GM18873 (cell line): Measurements from ENCODE around the gene TBCCD1.
"Not testable (repeated sequence)": the region's sequence is repeated elsewhere in the genome, so short reads cannot be mapped to it uniquely, and the experiment has no call there.

Source experiments
- ATAC-seq: cut with Tn5 transposase; IDR thresholded peaks from one replicate; pipeline ENCODE4 v1.9.1; 2021; ENCODE audit warnings: mild to moderate bottlenecking, moderate library complexity, moderate number of reproducible peaks; ENCODE audit not compliant: unreplicated experiment, low FRiP score

The TBCCD1 gene

GRCh38 chr3:186569361-186569760 lies 2.2 kb upstream of the TBCCD1 start:
- not testable (repeated sequence) for ATAC-seq

- ATAC-seq = no peak
Measured at GRCh38 chr3:186566772-186567071, 417 bp downstream of the TBCCD1 start.

GRCh38 chr3:186564586-186564985 lies 2.6 kb downstream of the TBCCD1 start:
- ATAC-seq = no peak

- no peak for ATAC-seq
Measured at GRCh38 chr3:186552408-186553031, 14.6 kb downstream of the TBCCD1 start.

- no peak for ATAC-seq
Measured at GRCh38 chr3:186551387-186551786, 15.8 kb downstream of the TBCCD1 start.

GRCh38 chr3:186549497-186549896 lies 17.6 kb downstream of the TBCCD1 start:
- ATAC-seq = no peak

GRCh38 chr3:186544281-186544680 lies 22.9 kb downstream of the TBCCD1 start, which contains the start of gene CRYGS:
Gene CRYGS, minus strand, starts transcription at chr3:186544380. Its CDS starts 54 bp downstream, at chr3:186544326.
- no peak for ATAC-seq

GRCh38 chr3:186540835-186541226 lies 26.3 kb downstream of the TBCCD1 start:
- ATAC-seq = no peak

- ATAC-seq = no peak
Measured at GRCh38 chr3:186540221-186540834, 26.8 kb downstream of the TBCCD1 start.

- no peak for ATAC-seq
Measured at GRCh38 chr3:186538779-186539178, 28.4 kb downstream of the TBCCD1 start.

- no peak for ATAC-seq
Measured at GRCh38 chr3:186536883-186537844, 30.0 kb downstream of the TBCCD1 start.

GRCh38 chr3:186534113-186534669 lies 32.9 kb downstream of the TBCCD1 start:
- peak; percentile 70 for ATAC-seq

- peak; percentile 69 for ATAC-seq
Measured at GRCh38 chr3:186532598-186533072, 34.5 kb downstream of the TBCCD1 start.

GRCh38 chr3:186531694-186532093 lies 35.4 kb downstream of the TBCCD1 start:
- not testable (repeated sequence) for ATAC-seq

GRCh38 chr3:186530415-186530814 lies 36.7 kb downstream of the TBCCD1 start:
- ATAC-seq = no peak

GRCh38 chr3:186529201-186529999 lies 37.7 kb downstream of the TBCCD1 start:
- no peak for ATAC-seq

GRCh38 chr3:186526256-186526606 lies 40.9 kb downstream of the TBCCD1 start:
- peak; percentile 43 for ATAC-seq

- ATAC-seq = peak; percentile 23
Measured at GRCh38 chr3:186525369-186526255, 41.5 kb downstream of the TBCCD1 start.

- no peak for ATAC-seq
Measured at GRCh38 chr3:186524616-186525015, 42.5 kb downstream of the TBCCD1 start.
